HUDEP-2 (cell line): Measurements from ENCODE around the gene RHBDL3.
"Not testable (repeated sequence)": the region's sequence is repeated elsewhere in the genome, so short reads cannot be mapped to it uniquely, and the experiment has no call there.

ENCODE experiments used
- DNase-seq, 76 experiments: peaks; one replicate each; lab custom pipeline; 2025; ENCODE audit not compliant: unreplicated experiment in 76 of 76; lab: John Stamatoyannopoulos, UW

Gene RHBDL3, protein sequence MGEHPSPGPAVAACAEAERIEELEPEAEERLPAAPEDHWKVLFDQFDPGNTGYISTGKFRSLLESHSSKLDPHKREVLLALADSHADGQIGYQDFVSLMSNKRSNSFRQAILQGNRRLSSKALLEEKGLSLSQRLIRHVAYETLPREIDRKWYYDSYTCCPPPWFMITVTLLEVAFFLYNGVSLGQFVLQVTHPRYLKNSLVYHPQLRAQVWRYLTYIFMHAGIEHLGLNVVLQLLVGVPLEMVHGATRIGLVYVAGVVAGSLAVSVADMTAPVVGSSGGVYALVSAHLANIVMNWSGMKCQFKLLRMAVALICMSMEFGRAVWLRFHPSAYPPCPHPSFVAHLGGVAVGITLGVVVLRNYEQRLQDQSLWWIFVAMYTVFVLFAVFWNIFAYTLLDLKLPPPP

DNA sequence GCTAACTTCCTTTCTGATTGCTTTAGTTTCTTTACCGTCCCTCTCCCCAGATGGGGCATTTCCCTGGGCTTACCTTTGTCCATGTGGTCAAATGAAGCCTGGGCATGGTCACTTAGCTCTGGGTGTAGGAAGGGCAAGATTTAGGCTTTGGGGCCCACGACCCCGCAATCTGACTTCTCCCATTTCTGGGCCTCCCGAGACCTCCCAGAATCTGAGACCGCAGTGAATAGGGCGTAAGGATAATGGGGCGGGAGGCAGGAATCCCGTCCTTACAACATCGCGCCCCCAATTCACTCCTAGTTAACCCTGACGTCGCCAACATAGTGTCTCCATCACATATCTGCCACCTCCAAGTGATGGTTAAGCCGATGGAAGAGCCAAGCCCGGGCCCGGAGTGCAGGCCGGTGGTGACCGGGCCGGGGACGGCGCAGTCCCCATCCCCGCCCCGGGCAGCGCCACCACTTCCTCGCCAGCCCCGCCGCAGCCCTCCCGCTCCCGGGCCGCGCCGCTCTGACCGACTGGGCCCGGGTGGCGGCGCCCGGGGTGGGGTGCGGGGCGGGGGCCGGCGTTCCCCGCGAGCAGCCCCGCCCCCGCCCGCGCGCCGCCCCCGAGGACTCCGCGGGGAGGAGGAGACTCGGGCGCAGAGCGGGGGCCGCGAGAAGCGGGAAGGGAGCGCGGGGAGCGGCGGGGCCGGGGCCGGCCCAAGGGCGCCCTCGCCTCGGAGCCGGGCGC, at the start of gene RHBDL3:
Gene RHBDL3 (plus strand): TSS at position 641 of the 732 bp plus-strand sequence. CDS start 358 bp downstream, outside the sequence.
- DNase-seq = no peak

DNA sequence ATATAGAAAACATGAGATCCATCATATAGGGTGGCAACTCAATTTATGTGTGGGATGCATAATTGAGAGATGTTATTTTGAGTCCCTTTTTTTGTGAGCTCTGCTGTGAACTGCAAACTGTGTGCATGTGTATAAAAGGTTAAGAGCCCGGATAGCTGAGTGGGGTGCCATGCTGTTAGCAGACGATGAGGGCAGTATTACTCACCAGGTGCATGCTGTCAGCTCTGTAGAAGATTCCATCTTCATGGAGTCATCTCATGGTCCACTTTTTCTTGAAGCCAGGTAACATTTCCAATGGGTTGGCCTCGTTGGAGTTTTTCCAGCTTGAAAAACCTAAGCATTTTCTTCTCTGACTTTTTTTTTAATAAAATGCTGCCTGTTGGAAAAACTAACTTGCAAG, 43.0 kb upstream of the RHBDL3 start:
- no peak for DNase-seq

DNA sequence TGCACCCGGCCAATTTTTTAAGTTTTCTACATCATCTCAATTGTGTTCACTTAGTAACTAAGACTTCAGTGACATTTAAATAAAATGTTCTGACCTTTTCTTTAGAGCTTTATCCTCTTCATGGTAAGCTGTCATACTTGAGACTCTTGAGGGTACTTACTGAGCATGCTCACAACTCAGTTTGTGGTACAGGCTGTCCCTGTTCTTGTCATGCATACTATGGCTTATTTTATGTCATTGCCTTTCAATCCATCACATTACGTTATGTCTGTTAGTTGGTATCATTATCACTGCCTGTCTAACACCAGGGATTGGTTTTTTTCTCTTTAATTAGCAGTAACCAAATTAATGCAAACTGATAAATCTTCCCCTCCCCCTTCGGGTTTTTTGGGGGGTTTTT, 41.9 kb upstream of the RHBDL3 start:
- DNase-seq = no peak

DNA sequence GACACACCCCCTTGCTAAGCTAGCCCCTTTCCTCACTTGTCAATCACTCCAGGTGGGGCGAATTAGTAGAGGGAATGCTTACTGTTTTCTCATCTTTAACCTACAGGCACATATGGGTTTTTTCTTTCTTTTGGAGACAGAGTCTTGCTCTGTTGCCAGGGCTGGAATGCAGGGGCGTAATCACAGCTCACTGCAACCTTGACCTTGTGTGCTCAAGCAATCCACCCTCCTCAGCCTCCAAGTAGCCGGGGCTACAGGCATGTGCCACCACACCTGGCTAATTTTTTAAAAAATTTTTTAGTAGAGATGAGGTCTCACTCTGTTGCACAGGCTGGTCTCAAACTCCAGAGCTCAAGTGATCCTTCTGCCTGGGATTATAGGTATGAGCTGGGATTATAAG, 38.7 kb upstream of the RHBDL3 start:
- DNase-seq = no peak

DNA sequence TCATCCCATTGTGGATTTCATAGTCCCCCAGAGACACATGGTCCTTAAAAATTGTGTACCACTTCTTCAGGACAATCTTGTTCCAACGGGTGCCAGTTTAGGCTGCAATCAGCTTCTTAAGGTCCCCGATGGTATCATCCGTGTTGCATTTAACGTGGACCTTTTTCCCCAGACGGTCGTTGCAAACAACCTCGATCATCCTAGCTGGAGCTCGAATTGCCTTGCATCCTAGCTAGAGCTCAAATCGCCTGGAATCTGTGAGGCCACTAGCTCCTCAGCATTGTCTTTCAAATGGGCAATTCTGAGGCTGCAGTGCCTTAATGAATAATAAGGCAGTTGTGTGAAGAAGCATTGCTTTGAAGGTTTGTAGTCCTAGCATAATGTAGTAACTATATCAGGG, 37.7 kb upstream of the RHBDL3 start:
- DNase-seq = no peak

DNA sequence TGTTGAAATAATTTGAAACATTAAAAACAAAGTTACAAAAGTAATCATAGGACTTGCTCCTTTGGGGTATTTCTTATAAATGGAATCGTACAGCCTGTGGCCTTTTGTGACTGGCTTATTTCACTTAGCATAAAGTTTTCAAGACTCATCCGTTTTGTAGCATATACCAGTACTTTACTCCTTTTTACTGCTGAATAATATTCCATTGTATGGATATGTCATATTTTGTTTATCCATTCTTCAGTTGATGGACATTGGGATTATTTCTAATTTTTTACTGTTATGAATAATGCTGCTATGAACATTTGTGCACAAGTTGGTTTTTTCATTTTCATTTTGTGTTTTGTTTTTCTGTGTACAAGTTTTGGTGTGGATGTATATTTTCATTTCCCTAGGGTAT, 30.0 kb upstream of the RHBDL3 start:
- no peak for DNase-seq

DNA sequence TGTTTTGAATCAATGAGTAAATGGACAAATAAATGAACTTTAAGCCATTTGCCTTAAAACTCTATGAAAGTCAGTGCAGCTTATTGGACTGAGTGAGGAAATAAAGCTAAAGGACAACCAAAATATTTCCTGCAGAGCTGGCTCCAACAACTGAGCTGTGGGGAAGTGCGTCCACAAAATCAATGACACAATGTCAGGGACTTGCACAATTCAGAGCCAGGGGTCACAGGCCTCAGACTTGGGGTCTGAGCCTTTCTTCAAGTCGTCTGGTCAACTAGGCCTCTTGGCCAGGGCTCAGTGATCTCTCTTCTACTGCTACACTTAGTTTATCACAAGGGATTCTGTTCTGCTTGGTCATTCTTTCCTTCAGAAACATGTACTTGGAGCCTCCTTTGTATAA, 26.2 kb upstream of the RHBDL3 start:
- no peak for DNase-seq

DNA sequence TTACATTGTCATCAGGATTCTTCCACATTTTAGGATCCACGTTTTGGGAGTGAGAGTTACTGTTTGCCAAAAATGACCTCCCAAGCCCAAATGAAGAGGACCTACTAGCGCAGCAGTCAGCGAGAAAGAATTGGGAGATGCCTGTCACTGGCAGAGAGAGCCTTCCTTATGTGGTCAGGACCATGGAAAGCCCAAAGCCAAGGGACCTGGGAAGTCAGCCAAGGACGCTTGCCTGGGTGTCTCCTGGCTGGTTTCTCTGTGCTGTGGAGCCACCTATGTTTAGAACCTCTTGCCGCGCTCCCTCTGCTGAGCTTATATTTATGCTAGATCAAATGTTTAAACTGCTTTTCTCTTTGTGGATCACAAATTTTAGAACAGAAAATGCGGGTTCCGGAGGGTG, 24.9 kb upstream of the RHBDL3 start:
- peak in 3 of 76 experiments; percentile 2 to 6 (median 5) for DNase-seq

DNA sequence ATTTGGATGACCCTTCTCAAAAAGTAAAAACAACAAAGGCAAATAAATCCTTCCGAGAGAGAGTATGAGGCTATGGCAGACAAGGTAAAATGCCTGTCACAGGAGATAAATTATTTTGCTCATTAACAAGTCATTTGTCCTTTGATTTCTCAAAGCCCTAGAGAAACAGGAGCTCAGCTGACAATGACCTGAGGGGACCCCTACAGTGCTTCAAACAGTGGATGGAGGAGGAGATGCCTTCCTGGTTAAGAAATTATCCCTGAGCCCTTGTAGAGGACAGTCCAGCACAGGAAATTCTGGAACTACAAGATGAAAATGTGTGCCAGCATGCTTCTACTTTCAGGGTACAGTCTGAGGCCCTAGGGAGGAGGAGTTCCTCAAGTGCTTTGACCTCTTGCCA, 24.0 kb upstream of the RHBDL3 start:
- DNase-seq = no peak

DNA sequence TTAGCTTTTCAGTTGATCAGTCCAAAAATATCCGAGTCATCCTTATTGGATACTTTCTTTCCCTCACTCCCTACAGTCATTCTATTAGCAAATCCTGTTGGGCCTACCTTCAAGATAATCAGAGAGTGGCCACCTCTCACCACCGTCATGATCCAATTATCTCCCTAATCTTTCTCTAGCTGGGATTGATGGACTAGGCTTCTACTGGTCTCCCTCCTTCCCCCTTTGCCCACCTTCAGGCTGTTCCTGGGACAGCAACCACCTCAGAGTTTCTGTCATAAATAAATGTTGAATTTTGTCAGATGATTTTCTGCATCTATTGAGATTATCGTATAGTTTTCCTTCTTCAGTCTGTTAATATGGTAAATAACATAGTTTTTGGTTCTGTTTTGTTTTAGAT, 16.2 kb upstream of the RHBDL3 start:
- DNase-seq = no peak

DNA sequence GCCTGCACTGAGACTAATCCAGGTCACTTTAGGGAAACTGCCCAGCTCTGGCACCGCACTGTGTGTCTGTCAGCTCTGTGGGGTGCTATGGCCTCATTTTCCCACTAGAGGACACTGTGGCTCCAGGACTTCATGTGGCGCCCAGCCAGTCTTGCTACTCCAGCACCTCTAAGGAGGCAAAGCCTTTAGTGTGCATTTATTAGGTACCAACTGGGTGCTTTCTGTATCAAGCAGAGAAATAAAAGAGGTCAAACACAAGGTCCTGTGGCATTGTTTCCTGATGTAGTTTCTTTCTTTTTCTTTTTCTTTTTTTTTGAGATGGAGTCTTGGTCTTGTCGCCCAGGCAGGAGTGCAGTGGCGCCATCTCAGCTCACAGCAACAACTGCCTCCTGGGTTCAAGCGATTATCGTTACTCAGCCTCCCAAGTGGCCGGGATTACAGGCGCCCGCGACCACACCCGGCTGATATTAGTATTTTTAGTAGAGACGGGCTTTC, 12.5 kb upstream of the RHBDL3 start:
- peak in 69 of 76 experiments; percentile 3 to 83 (median 58) for DNase-seq

DNA sequence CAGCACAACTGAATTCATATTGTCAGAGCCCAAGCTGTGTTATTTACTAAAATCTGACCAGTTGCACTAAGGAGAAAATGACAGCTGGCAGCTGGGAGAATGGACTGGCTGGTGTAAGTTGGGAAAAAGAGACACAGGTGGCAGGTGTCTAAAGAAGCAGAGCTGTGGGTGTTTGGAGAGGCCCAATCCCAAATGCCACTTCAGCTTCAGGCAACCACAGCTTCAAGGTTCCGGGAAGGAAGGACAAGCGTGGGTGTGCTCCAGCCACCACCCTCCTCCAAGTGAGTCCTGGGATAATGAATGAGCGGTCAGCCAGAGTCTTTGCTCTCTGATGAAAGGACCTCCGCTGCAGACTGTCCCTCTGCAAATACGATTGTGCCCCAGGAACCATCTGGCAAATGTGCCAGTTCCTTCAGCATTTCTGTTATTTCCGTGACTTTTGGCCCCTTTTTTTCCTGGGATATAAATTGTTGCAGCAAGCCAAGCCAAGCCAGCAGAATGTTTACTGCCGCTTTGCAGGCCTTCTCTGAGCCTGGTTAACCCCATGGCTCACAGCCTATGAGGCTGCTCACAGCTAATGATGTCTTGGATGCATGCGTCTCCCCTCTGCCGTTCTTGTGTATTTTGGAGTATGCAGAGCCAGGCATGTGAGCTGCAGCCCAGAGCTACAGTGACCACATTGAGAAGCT, 9.5 kb upstream of the RHBDL3 start:
- DNase-seq = no peak

DNA sequence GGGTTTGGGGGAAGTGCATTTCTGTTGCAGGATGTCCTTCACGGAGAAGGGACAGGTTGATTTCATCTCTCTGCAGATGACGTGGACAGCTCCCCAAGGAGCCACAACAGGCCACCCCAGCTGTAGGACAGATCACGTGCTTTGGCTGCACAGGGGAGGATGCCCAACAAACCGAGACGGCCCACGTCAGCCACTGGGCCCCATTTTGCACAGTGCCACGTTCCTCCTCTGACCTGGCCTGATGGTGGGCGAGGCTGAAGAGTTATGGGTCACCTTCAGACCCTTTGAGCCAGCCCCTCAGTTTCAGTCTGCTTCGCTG, 9.0 kb upstream of the RHBDL3 start:
- no peak for DNase-seq

DNA sequence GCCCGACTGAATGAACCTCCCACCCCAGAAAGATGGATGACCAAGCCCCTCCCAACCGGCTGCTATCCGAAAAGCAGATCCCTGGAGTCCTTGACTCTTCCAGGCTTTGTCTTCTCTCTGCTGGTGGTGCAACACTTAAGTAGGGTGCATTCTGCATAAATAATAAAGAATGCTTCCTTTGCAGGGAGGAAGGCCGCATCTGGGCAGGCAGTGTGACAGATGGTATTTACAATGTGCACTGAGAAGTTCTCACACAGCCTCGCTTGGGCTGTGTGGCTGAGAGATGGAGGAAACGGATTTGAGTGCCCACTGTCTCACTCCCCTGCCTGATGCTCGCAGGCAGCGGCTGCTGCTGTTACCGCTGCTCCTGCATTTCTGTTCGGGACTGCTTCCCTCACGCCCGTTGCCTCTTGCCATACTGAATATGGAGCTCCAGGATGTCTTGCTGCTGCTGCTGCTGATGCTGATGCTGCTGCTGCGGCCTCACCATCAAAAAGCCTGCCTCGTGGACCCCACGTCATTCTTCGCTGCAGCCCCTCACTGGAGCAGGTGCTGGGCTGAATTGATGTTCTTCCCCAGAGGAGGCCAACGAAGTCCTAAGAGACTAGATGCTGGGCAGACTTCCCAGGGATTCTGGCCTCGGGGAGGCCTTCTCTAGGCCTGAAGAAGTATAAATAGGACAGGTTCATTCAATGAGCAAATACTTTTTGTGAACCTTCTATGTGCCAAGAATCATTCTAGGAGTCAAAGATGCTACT, 7.1 kb upstream of the RHBDL3 start:
- DNase-seq = no peak

DNA sequence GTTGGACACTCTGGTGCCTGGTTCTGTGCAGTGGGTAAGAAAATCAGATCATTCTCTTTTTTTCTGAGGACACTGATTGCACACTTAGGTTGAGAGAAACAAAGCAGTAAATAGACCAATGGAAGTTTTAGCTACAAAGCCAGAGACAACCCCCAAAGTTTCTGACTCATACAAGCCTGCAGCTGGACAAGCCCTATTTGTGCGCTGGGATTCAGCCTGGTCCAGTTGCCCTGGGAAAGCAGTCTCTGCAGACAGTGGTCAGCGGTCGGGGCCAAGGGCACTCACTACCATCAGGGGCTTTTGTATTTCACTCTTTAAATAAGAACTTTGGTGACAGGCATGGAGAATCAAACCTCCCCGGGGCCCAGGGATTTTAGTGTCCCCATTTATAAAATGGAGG, 6.0 kb upstream of the RHBDL3 start:
- DNase-seq = no peak

DNA sequence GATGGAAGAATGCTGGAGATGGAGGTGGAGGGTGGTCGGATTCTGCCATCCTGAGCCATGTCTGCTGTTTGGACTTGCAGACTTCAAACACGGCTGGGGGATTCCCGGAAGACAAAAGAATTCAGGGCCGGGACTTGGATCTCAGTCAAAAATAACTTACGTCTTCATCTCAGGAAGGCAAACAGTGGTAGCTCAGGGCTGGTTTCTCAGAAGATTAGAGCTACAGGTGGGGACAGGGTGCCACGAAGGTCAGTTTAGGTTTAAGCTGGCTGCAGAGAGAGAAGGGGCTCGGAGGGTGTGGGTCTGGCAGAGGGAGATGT, 4.3 kb upstream of the RHBDL3 start:
- DNase-seq = no peak

DNA sequence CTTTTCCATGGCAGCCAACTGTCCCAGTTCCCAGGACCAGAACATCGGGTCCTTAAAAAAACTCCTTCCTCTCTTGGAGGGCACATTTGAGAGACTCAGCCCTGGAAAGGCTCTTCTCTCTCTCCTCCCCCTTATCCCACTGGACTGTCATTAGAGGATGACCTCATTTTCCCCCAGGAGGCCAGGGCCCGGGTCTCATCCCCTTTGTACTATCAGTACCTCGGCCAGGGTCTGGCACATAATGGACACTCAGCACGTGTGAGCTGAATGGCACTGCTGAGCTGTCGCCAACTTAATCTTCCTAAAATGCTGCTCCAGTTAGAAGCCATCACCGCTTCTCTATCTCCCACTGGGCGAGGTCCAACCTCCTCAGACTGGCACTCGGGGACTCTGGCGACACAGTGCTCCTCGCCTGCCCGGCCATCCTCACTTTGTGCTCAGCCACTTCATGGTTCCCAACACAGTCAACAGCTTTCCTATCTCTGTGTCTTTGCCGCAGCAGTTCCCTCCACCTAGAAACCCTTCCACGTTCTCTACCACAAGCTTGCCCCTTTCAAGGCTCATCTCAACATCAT, 3.6 kb upstream of the RHBDL3 start:
- DNase-seq = no peak

DNA sequence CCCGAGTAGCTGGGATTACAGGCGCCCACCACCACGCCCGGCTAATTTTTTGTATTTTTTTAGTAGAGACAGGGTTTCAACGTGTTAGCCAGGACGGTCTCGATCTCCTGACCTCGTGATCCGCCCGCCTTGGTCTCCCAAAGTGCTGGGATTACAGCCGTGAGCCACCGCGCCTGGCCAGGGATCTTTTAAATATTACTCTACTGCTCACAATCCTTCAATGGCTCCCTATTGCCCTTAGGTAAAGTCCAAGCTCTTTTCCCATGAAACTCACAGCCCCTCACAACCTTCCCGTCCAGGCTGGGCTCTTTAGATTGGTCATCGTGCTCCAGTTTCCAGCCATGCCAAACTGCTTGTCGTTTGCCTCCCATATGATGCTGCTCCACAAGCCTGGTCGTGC, 2.1 kb upstream of the RHBDL3 start:
- DNase-seq = not testable (repeated sequence)

DNA sequence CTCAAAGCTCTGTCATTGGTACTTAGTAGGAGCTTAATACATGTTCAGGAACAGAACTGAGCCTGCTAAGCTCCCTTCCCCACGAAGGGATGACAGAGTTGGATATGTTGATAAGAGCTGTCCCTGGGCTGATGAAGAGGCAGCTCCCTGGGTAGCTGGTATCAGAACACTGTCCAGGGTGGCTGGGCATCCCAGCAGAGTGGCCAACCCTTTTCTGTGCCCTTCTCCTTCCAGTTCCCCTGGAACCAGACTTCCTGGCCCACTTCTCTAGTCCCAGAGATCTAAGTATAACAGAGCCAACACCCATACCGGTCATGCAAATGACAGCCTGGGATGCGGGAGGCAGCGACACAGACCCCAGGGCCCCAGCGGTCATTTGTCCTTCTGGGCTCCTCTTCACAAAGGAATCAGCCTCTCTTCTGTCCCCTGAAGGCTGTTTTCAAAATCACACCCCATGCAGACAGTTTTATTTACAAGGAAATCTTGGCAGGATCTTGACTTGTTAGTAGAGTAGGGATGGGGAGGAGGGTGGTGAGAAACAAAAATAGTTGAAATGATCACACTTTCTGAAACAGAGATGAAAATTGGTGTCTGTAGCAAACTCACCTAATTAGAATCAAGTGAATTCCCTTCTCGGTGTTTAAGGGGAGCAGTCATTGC, 1.4 kb upstream of the RHBDL3 start:
- no peak for DNase-seq

DNA sequence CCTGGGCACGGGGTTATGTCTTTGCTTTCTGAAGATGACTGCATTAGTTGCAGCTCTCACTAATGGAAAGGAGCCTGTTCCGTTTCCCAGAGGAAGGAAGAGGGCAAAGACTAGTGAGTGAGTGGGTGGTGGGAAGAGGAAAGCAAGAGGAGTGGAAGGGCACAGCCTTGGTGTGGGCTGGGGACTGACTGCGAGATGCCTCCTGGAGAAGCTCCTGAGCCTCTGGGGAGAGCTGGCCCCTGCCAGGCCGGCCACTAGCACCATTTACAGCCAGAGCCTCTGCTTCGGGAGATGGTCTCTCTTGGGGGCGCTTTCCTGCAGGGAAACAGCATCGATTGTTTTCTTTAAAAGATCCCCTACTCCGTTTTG, 825 bp upstream of the RHBDL3 start:
- DNase-seq = no peak
